ENCODE results near the gene PNCK. TPM values are rescaled to one million over a fixed set of nuclear protein-coding genes. Genes with fewer than 3 reads are reported as not detected.

PNCK gene
- total RNA-seq, 1 experiment from 2014 or later = not detected

GRCh38 chrX:153625271-153626024, 48.2 kb downstream of the PNCK start:
- intact Hi-C loops (cut with micrococcal nuclease; ENCODE audit: unreplicated experiment) = no loop called here
- H3K4me3 ChIP-seq (ENCODE audit: low read depth, low read length) = no peak overlapping the region
- Mint-ChIP-seq H3K4me1 (ENCODE audit: low read depth, unreplicated experiment) (peaks cover 11% of the 10 kb centered on the region), H3K27me3 (ENCODE audit: insufficient read depth, unreplicated experiment) (no peaks in the 10 kb centered on the region), H3K36me3 (ENCODE audit: insufficient read depth, unreplicated experiment) (no peaks in the 10 kb centered on the region), H3K4me3 (ENCODE audit: unreplicated experiment) (no peak overlapping the region), H3K9me3 (ENCODE audit: unreplicated experiment) (no peaks in the 10 kb centered on the region), H3K27ac (ENCODE audit: unreplicated experiment) (no peak overlapping the region)
- POLR2A ChIA-PET = no interaction called here
- BruUV-seq (replicated peaks) = no TSS peak
- peaks cover 4% of the 10 kb centered on the region; the same call in 1 of the 2 replicates for H3K4me1 ChIP-seq
- H3K9me3 ChIP-seq = no peaks in the 10 kb centered on the region
- CTCF ChIA-PET = interaction anchor here (0.7 kb wide), 1 partner anchor 675 kb away, joined by 7 read pairs; no protein-coding TSS in a partner anchor
- H3K27me3 ChIP-seq (replicated peaks; ENCODE audit: control insufficient read depth, insufficient read depth, low read length) = no peaks in the 10 kb centered on the region
- H3K36me3 ChIP-seq (ENCODE audit: control insufficient read depth, insufficient read depth, low read length) = no peaks in the 10 kb centered on the region
- no peak for TF ChIP-seq CTCF (IDR thresholded peaks at IDR 0.05; ENCODE audit: insufficient read depth in 1 of 2, low read depth in 1 of 2, low read length in 1 of 2, severe bottlenecking in 1 of 2, unreplicated experiment in 1 of 2)
- no peak for DNase-seq

GRCh38 chrX:153624196-153625091, 49.2 kb downstream of the PNCK start:
- H3K4me3 ChIP-seq (ENCODE audit: low read depth, low read length) = no peak overlapping the region
- ChIA-PET POLR2A (no interaction called here), CTCF (interaction anchor here (0.7 kb wide), 1 partner anchor 676 kb away, joined by 7 read pairs; no protein-coding TSS in a partner anchor)
- no peaks in the 10 kb centered on the region for H3K36me3 ChIP-seq (ENCODE audit: control insufficient read depth, insufficient read depth, low read length)
- intact Hi-C loops (cut with micrococcal nuclease; ENCODE audit: unreplicated experiment) = no loop called here
- no peak overlapping the region for H3K4me3 Mint-ChIP-seq (ENCODE audit: unreplicated experiment)
- H3K36me3 Mint-ChIP-seq (ENCODE audit: insufficient read depth, unreplicated experiment) = no peaks in the 10 kb centered on the region
- no peaks in the 10 kb centered on the region for H3K9me3 Mint-ChIP-seq (ENCODE audit: unreplicated experiment)
- no peaks in the 10 kb centered on the region for H3K27me3 ChIP-seq (replicated peaks; ENCODE audit: control insufficient read depth, insufficient read depth, low read length)
- peaks cover 4% of the 10 kb centered on the region; the same call in 1 of the 2 replicates for H3K4me1 ChIP-seq
- H3K27ac Mint-ChIP-seq (ENCODE audit: unreplicated experiment) = no peak overlapping the region
- H3K4me1 Mint-ChIP-seq (ENCODE audit: low read depth, unreplicated experiment) = peaks cover 11% of the 10 kb centered on the region
- BruUV-seq (replicated peaks) = no TSS peak
- no peak for DNase-seq
- H3K9me3 ChIP-seq = no peaks in the 10 kb centered on the region
- TF ChIP-seq CTCF (IDR thresholded peaks at IDR 0.05; ENCODE audit: insufficient read depth in 1 of 2, low read depth in 1 of 2, low read length in 1 of 2, severe bottlenecking in 1 of 2, unreplicated experiment in 1 of 2) = no peak
- no peaks in the 10 kb centered on the region for H3K27me3 Mint-ChIP-seq (ENCODE audit: insufficient read depth, unreplicated experiment)

- ChIA-PET CTCF (interaction anchor here (1.1 to 1.6 kb wide), 3 partner anchors 13 to 45 kb away, joined by 3 to 7 read pairs (median 5); no protein-coding TSS in a partner anchor), POLR2A (no interaction called here)
- H3K4me3 ChIP-seq (ENCODE audit: low read depth, low read length) = no peak overlapping the region
- no TSS peak for BruUV-seq (replicated peaks)
- peaks cover 4% of the 10 kb centered on the region; the same call in 1 of the 2 replicates for H3K4me1 ChIP-seq
- no peaks in the 10 kb centered on the region for H3K36me3 ChIP-seq (ENCODE audit: control insufficient read depth, insufficient read depth, low read length)
- TF ChIP-seq CTCF (IDR thresholded peaks at IDR 0.05; ENCODE audit: insufficient read depth in 1 of 2, low read depth in 1 of 2, low read length in 1 of 2, severe bottlenecking in 1 of 2, unreplicated experiment in 1 of 2) = no peak
- Mint-ChIP-seq H3K36me3 (ENCODE audit: insufficient read depth, unreplicated experiment) (no peaks in the 10 kb centered on the region), H3K9me3 (ENCODE audit: unreplicated experiment) (no peaks in the 10 kb centered on the region), H3K27ac (ENCODE audit: unreplicated experiment) (no peak overlapping the region), H3K4me1 (ENCODE audit: low read depth, unreplicated experiment) (peaks cover 11% of the 10 kb centered on the region), H3K27me3 (ENCODE audit: insufficient read depth, unreplicated experiment) (peaks cover 3% of the 10 kb centered on the region), H3K4me3 (ENCODE audit: unreplicated experiment) (peak overlapping the region; percentile 22)
- no peaks in the 10 kb centered on the region for H3K27me3 ChIP-seq (replicated peaks; ENCODE audit: control insufficient read depth, insufficient read depth, low read length)
- intact Hi-C loops (cut with micrococcal nuclease; ENCODE audit: unreplicated experiment) = no loop called here
- H3K9me3 ChIP-seq = no peaks in the 10 kb centered on the region
- no peak for DNase-seq
Observed at GRCh38 chrX:153623310-153624029, 50.1 kb downstream of the PNCK start.
